HG02588 (cell line): ENCODE data around the gene PIP4K2C.
"Not testable (repeated sequence)": the region's sequence is repeated elsewhere in the genome, so short reads cannot be mapped to it uniquely, and the experiment has no call there.

Source experiments
- ATAC-seq: cut with Tn5 transposase; IDR thresholded peaks from one replicate; pipeline ENCODE4 v1.9.1; 2021; ENCODE audit warnings: mild to moderate bottlenecking, moderate library complexity; ENCODE audit not compliant: unreplicated experiment

Gene PIP4K2C

DNA sequence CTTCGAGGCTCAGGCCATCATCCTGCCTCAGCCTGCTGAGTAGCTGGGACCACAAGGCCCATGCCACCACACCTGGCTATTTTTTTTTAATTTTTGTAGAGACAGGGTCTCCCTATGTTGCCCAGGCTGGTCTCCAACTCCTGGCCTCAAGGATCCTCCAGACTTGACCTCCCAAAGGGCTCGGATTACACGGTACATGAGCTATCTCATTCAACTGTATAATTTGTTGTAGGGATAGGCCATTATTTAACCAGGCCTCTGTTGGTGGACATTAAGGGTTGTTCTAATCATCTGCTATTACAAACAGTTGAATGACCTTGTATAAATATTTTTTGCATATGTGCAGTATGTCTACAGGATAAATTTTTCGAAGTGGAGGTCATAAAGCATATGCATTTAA is 32.1 kb upstream of the PIP4K2C start:
- no peak for ATAC-seq

DNA sequence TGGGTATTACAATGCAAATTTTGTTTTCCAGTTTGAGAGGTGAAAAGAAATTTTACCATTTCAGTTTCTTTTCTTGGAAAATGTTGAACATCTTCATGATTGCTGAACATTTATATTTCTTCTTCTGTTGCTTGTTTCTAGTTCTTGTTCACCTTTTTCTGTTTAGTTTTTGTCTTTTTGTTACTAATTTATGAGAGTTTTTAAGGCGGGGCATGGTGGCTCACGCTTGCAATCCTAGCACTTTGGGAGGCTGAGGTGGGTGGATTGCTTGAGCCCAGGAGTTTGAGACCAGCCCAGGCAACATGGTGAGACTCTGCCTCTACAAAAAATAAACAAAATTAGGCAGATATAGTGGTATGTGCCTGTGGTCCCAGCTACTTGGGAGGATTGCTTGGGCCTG is 30.5 kb upstream of the PIP4K2C start:
- ATAC-seq: no peak

DNA sequence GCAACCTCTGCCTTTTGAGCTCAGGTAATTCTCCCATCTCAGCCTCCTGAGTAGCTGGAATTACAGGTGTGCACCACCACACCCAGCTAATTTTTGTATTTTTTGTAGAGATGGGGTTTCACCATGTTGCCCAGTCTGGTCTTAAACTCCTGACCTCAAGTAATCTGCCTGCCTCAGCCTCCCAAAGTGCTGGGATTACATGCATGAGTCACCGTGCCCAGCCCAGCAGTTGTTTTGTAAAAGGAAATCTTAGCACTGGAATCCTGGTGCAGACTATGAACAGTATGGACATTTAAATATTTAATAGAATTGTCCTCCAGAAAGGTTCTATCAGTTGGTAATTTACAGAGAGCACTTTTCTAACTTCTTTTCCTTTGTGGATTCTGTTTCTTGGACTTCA is 29.9 kb upstream of the PIP4K2C start:
- ATAC-seq: not testable (repeated sequence)

DNA sequence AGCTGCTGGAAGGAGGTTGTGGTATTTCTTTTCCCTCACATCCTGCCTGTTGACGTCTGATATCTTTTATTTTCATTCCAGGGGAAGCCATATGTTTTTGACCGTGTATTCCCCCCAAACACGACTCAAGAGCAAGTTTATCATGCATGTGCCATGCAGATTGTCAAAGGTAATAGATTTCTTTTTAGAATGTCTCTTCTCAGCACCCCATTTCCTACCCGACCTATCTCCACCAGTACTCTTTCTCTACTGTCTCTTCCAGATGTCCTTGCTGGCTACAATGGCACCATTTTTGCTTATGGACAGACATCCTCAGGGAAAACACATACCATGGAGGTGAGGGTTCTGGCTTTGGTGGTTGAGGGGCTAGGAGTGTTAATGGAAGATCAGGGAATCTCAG is 27.6 kb upstream of the PIP4K2C start:
- no peak for ATAC-seq

DNA sequence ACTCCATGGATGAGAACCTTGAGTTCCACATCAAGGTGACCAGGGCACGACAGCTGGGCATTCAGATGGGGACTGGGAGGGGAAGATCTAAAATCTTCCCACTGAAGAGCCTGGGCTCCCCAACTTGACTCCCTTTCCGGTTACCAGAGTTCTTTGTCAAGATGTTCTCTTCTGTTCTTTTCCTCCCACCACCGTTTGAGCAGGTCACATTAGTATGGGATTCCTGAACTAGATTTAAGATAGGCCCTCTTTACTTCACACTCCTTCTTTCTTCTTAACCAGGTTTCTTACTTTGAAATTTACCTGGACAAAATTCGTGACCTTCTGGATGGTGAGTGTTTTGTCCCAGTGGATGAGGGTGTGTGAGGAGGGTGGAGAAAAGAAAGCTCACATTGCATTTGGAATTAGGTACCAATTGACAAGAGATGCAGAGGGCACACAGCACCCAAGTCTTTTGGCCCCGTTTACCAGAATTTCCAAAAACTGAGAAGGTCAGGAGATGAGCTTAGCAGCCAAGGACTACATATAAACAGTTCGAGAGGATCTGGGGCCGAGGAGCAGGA is 26.7 kb upstream of the PIP4K2C start:
- no peak for ATAC-seq

DNA sequence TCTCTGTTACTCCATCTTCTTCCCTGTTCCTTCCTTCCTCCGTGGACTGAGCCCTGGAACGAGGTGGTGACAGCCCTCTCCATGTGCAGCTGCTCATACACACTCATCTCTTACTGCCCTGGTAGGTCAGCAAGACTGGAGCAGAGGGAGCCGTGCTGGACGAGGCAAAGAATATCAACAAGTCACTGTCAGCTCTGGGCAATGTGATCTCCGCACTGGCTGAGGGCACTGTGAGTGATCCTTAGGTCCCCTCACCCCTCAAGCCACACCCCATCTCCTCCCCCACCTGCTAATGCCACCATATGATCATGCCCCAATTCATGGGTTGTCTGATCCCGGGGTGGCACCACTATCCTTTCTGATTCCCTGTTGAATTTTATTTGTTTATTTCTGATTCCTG is 22.2 kb upstream of the PIP4K2C start:
- ATAC-seq: no peak

DNA sequence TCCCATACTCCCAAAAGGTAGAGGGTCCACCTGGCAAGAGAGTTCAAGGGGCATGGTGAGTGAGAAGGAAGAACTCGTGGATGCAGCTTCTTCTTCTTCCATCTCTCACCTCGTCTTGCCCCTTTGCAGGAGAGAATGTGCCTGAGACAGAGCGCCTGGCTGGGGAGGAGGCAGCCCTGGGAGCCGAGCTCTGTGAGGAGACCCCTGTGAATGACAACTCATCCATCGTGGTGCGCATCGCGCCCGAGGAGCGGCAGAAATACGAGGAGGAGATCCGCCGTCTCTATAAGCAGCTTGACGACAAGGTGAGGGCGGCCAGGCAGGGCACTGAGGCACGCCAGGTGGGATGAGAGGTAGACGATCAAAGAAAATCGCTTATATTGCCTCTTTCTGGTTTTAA is 21.1 kb upstream of the PIP4K2C start:
- ATAC-seq: no peak

DNA sequence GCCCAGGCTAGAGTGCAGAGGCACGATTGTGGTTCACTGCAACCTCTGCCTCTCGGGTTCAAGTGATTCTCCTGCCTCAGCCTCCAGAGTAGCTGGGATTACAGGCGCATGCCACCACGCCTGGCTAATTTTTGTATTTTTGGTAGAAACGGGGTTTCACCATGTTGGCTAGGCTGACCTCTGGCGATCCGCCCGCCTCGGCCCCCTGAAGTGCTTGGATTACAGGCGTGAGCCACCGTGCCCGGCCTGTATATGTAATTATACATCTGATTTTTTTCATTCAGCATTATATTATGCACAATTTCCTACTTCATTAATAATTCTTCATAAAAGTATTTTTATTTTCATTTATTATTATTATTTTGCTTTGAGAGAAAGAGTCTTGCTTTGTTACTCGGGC is 20.6 kb upstream of the PIP4K2C start:
- ATAC-seq: not testable (repeated sequence)

DNA sequence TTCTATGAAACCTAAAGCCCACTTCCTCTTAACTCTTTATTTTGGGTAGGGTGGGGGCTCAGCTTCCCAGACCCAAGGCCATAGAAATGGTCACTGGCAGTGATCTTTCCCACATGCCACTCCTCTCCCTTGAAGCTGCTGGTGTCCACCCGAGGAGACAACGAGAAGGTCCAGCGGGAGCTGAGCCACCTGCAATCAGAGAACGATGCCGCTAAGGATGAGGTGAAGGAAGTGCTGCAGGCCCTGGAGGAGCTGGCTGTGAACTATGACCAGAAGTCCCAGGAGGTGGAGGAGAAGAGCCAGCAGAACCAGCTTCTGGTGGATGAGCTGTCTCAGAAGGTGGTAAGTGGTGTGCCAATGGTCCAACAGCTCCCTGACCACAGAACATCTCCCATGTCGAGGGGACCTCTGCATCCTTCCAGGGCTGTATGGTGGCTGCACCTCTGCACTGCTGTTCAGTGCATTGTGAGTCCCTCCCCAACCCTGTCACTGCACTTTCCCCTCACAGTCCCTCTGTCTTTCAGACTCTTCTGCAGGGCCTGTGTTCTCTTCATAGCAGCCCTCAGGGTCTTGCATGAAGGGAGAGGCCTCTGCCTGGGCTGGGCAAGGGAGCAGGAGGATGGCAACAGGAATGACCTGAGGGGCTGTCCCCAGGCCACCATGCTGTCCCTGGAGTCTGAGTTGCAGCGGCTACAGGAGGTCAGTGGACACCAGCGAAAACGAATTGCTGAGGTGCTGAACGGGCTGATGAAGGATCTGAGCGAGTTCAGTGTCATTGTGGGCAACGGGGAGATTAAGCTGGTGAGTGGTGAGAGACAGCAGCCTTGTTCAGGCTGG is 18.8 kb upstream of the PIP4K2C start:
- no peak for ATAC-seq

DNA sequence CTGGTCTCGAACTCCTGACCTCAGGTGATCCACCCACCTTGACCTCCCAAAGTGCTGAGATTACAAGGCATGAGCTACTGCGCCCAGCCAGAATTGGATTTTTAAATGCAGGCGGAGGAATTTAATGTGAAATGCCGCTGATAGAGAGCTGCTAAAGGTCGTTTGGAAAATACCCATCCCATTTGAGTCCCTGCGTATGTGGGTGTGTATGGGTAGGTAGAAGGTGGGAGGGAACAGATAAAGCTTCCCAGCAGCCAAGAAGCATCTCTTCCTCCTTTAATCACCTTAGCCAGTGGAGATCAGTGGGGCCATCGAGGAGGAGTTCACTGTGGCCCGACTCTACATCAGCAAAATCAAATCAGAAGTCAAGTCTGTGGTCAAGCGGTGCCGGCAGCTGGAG is 16.2 kb upstream of the PIP4K2C start:
- ATAC-seq: no peak

DNA sequence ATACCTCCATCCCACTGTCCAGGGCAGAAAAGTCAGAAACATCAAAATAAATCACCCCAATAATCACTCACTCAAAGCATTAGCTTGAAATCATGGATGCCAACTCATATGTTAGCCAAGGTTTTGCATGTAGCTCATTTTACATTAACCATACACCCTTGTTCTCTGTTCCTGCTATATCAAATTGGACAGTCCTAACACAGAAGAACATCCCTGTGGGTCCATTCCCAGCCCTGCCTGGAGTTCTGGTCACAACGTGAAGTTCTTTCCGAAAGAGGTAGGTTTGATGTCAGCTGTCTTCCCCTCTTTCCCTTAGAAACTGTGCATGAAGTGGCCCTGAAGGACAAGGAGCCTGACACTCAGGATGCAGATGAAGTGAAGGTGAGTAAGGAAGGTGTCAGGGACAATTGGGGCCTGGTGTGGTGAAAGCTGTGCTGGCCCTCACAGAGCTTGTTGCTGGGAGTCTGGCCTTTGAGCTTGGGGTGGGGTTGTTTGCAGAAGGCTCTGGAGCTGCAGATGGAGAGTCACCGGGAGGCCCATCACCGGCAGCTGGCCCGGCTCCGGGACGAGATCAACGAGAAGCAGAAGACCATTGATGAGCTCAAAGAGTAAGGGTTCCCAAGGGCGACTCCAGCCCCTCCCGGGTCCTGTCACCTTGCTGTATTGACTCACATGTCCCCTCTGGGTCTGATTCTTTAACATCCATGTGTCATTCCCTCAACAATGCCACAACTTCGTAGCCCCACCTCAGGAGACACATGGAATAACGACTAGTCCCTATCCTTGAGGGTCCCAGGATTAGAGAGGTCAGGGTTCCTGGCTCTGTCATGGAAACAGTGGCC is 15.0 kb upstream of the PIP4K2C start:
- ATAC-seq: no peak

DNA sequence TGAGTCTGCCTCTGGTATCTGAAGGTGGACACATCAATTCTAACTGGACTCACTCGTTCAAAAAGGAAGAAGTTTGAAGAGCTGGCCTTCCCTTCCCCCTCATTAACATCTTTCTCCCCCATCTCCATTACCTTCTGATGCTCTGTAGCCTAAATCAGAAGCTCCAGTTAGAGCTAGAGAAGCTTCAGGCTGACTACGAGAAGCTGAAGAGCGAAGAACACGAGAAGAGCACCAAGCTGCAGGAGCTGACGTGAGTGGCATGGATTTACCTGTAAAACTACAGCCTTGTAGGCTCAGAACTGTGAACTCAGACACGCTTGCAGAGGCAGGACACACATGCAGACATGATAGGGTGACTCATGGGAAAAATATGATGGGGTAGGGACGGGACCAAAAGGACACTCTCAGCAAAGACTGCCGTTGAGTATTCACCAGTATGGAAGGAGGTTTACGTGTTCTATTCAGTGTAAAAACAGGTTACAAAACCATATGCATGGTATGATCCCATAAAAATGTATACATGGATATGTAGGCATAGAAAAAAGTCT is 14.3 kb upstream of the PIP4K2C start:
- ATAC-seq: no peak

DNA sequence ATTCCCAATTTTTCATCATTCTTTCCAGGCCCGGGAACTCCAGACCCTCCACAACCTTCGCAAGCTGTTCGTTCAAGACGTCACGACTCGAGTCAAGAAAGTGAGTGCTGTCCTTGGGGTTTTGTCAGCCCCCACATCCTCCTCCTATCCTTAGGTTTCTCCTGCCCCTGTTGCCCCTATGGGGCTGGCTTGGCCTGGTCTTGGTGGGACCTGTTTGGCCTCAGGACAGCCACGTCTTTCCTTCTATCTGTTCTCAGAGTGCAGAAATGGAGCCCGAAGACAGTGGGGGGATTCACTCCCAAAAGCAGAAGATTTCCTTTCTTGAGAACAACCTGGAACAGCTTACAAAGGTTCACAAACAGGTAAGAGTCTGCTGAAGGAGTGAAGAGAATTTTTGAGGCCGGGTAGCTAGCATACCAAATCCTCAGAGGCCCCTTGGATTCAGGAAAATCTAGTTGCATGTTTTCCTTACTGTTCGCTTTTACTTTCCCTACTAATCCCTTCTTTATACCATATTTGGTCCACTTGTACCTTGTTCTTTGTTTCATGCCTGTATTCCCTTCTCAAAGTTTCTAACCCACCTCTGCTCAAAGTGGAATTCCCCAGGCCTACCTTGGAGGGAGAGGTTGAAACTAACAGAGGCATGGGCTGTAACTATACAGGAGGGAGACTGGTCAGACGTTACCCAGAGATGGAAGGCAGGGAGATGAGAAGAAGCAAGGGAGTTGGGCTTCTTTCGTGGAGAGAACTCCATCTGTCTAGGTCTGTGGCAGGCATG is 12.8 kb upstream of the PIP4K2C start:
- no peak for ATAC-seq

DNA sequence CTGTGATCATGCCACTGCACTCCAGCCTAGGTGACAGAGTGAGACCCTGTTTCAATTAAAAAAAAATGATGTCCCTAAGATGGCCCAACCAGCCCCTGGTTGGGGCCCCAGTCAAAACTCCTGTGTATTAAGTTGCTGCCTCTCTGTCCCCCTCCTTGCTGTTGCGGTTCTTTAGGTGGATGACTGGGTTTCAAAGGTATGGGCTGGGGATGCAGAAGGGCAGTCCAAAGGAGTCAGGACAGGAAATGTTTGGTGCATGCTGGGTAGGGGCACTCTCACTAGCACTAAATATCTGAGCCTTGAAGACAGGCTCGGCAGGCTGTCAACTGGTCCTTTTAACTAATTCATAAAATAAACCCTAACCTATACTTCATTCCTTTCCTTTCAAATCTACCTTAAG is 12.0 kb upstream of the PIP4K2C start:
- ATAC-seq: no peak

DNA sequence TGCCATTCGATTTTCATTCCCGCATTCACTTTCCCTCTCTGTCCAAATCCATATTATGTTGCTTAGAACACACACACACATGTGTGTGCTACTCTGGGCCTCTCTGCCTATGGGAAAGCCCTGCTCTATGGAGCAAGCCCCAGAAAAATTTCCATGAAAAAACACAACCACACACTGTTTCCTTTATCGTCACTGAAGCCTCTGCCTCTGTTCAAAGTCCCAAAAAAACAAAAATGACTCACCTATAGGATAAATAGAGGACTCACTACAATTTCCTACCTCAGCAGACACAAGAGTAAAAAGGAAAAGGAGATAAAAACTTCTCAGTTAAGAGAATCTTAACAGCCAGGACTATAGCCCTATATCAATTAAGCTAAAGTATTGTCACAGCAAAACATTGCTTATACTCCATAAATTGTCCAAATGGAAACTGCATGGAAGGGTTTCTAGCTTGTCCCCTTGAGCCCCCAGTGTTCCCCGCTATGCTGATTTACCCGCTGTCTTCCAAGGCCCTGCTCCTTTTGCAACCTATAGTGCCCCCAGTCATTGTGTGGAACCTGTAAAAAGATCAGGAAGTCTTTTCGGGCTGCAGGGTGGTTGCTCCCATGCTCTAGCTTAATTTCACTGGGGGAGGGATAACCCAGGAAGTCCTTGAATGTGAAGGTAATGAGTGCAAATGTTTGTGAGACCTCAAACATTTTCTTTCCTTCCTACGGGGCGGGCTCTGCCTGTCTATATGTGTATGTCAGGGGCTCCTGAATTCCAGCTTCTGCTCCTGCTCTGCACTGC is 11.1 kb upstream of the PIP4K2C start:
- ATAC-seq: no peak

DNA sequence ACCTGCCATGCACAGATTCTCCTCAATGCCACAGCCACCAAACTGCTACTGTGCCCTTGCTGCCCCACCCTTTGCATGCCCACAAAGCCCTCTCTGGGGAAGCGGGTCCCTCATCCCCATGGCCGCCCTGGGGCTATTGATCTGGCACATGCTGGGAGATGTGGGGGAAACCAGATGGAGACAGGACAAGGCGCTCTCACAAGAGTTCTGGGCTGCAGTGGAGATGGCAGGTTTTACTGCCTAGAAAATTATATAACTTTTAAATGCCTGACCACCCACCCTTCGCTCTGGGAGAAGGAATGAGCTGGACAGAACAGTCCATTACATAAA is 10.6 kb upstream of the PIP4K2C start:
- no peak for ATAC-seq

DNA sequence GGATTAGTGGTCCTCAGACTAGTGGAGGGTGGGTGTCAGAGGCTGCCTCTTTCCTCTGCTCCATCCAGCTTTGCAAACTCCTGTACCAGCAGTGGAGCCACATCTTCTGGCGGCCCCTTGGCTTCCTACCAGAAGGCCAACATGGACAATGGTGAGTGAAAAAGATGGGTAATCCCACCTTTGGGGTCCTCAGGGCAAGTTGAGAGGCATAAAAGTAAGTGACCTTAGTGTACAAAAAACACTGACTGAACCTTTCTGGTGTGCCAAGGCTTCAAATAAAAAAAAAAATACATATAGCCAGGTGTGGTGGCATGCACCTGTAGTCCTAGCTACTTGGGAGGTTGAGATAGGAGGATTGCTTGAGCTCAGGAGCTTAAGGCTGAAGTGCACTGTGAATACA is 9.2 kb upstream of the PIP4K2C start:
- no peak for ATAC-seq

DNA sequence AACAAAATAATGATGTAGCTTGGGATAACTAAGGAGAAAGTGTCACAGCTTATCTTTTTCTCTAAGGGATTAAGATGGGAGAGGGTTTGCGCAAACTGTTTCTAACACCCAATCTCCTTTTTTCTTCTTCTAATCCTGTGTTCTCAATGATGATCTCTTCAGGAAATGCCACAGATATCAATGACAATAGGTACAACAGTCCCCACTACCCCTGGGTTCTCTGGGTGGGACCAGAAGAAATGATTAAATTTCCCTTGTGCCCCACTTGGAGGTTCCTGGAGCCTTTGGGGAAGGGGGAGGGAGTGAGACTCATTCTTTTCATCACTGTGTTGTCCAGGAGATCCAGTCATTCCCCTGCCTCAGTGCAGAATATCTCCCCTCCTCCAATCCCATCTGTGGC is 8.6 kb upstream of the PIP4K2C start:
- no peak for ATAC-seq

DNA sequence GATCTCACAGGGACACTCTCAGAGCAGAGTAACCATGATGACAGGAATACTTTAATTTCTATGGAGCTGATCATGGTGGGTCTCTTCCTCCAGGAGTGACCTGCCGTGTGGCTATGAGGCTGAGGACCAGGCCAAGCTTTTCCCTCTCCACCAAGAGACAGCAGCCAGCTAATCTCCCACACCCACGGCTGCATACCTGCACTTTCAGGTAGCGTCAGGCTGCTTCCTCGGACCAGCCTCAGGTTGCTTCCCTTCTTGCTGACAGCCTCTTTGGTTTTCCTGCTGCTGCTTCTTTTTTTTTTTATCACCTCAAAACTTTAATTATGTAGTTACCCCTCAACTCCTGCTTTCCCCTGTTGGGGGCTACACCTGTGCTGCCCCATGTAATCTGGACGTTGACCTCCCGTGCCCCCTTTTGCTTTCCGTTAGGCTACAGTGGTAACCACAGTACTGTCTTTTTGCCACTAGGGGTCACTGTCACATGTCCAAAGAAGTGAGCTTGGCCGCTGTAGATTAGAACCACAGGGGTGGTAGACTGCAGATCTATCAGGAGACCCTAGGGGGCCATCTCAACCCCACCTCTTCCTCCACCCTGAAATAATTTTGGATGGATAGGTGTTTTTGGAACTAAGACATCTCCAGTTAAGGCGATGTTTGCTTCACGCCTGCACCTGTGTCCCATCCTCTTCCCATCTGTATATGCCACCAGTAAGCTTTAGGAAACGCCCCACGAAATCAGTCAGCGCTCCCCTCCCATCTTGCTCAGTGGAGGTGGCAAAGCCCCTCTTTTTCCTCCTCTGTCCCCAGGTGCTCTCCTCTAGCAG is 7.8 kb upstream of the PIP4K2C start:
- peak; percentile 91 for ATAC-seq
